Measurements from ENCODE around the gene RSPO4. TPM values are rescaled to one million over a fixed set of nuclear protein-coding genes. Genes with fewer than 3 reads are reported as not detected.

RSPO4 gene
- total and polyA plus RNA-seq, 2 experiments from 2014 or later, result 2.8 to 4.5 TPM

- 0 out of 2 replicates have a peak, but pooled peaks cover 11% of the 10 kb centered on the region for H3K9me2 ChIP-seq (ENCODE audit: insufficient read depth)
- ATAC-seq, result no peak
- TF ChIP-seq POLR2AphosphoS5 (IDR thresholded peaks at IDR 0.05; ENCODE audit: low read depth) (no peak), ZNF462 (CRISPR knock-in tag; IDR thresholded peaks at IDR 0.05) (no peak)
- Mint-ChIP-seq H3K36me3 (ENCODE audit: low read depth) (no peaks in the 10 kb centered on the region; the same call in 2 of the 3 replicates), H3K9me3 (no peaks in the 10 kb centered on the region), H3K4me3 (no peak overlapping the region), H3K27me3 (ENCODE audit: insufficient read depth, low read depth, poor library complexity) (peaks cover 4% of the 10 kb centered on the region), H3K27ac (no peak overlapping the region), H3K4me1 (no peaks in the 10 kb centered on the region; the same call in 2 of the 3 replicates)
- H3K4me1 ChIP-seq (ENCODE audit: insufficient read depth), result no peaks in the 10 kb centered on the region
- no peak overlapping the region for H3K4me3 ChIP-seq
- H4K20me1 ChIP-seq (replicated peaks; ENCODE audit: insufficient read depth), result no peaks in the 10 kb centered on the region
- H3K79me2 ChIP-seq (replicated peaks; ENCODE audit: insufficient read depth), result no peaks in the 10 kb centered on the region
- no peak overlapping the region for H2AFZ ChIP-seq
- no peak overlapping the region for H3K4me2 ChIP-seq
- no peak overlapping the region for H3K27ac ChIP-seq (ENCODE audit: low read depth)
- H3K36me3 ChIP-seq (ENCODE audit: insufficient read depth), result no peaks in the 10 kb centered on the region
- no peaks in the 10 kb centered on the region for H3K27me3 ChIP-seq (ENCODE audit: insufficient read depth)
- H3F3A ChIP-seq (replicated peaks; ENCODE audit: low read depth), result no peaks in the 10 kb centered on the region
- DNase-seq (ENCODE audit: low spot score), result no peak
Measured at GRCh38 chr20:1015181-1015580, 13.1 kb upstream of the RSPO4 start.

- no peak overlapping the region for H3K4me2 ChIP-seq
- Mint-ChIP-seq H3K27ac (no peak overlapping the region), H3K36me3 (ENCODE audit: low read depth) (no peaks in the 10 kb centered on the region; the same call in 2 of the 3 replicates), H3K4me3 (no peak overlapping the region), H3K9me3 (no peaks in the 10 kb centered on the region), H3K27me3 (ENCODE audit: insufficient read depth, low read depth, poor library complexity) (peaks cover 4% of the 10 kb centered on the region), H3K4me1 (peaks cover 2% of the 10 kb centered on the region; the same call in 2 of the 3 replicates)
- 0 out of 2 replicates have a peak, but pooled peaks cover 11% of the 10 kb centered on the region for H3K9me2 ChIP-seq (ENCODE audit: insufficient read depth)
- H3K36me3 ChIP-seq (ENCODE audit: insufficient read depth), result no peaks in the 10 kb centered on the region
- ATAC-seq (no peak), DNase-seq (ENCODE audit: low spot score) (no peak)
- no peak overlapping the region for H3K4me3 ChIP-seq
- H3F3A ChIP-seq (replicated peaks; ENCODE audit: low read depth), result no peaks in the 10 kb centered on the region
- H3K27ac ChIP-seq (ENCODE audit: low read depth), result no peak overlapping the region
- no peaks in the 10 kb centered on the region for H3K79me2 ChIP-seq (replicated peaks; ENCODE audit: insufficient read depth)
- H2AFZ ChIP-seq, result no peak overlapping the region
- no peaks in the 10 kb centered on the region for H3K27me3 ChIP-seq (ENCODE audit: insufficient read depth)
- no peaks in the 10 kb centered on the region for H4K20me1 ChIP-seq (replicated peaks; ENCODE audit: insufficient read depth)
- no peaks in the 10 kb centered on the region for H3K4me1 ChIP-seq (ENCODE audit: insufficient read depth)
- no peak for TF ChIP-seq EZH2phosphoT487 (IDR thresholded peaks at IDR 0.05; ENCODE audit: unreplicated experiment)
- TF ChIP-seq ZNF331 (CRISPR knock-in tag; IDR thresholded peaks at IDR 0.05; ENCODE audit: low read depth), result no peak
- no peak for TF ChIP-seq NANOG (IDR thresholded peaks at IDR 0.05; ENCODE audit: borderline replicate concordance)
- no peak for TF ChIP-seq STAT1 (IDR thresholded peaks at IDR 0.05; ENCODE audit: unreplicated experiment)
- TF ChIP-seq CREB1 (CRISPR knock-in tag; IDR thresholded peaks at IDR 0.05; ENCODE audit: low read depth), result no peak
- TF ChIP-seq CTCF (conservative IDR thresholded peaks at IDR 0.05; ENCODE audit: low read depth in 2 of 2), result no peak
- TF ChIP-seq POLR2AphosphoS5 (IDR thresholded peaks at IDR 0.05; ENCODE audit: low read depth), result no peak
Measured at GRCh38 chr20:1014471-1014870, 12.4 kb upstream of the RSPO4 start.

Measured in GM23338 (cell line).